A673 (cell line): ENCODE data around the gene DYNLT1. TPM values are rescaled to one million over a fixed set of nuclear protein-coding genes. Genes with fewer than 3 reads are reported as not detected.

Experiments used
- BruUV-seq: library from RNA; stranded (reverse); fragments of 400-500 nt; replicated peaks from 2 replicates; lab custom pipeline; 2021; lab: Mats Ljungman, UMichigan
- CTCF ChIA-PET: fragments of 300-600 bp; sonication (Branson Sonifier 250); formaldehyde crosslinking; loops from one replicate; lab custom pipeline; 2022; ENCODE audit warnings: antibody characterized with exemption; lab: Charles Lee
- POLR2A ChIA-PET: fragments of 300-600 bp; sonication (Branson Sonifier 250); formaldehyde crosslinking; loops from one replicate; lab custom pipeline; 2022; ENCODE audit warnings: antibody characterized with exemption; ENCODE audit not compliant: low non-redundant PET; lab: Charles Lee
- DNase-seq: peaks from one replicate; pipeline ENCODE4 v3.0.0-alpha.2; 2015; ENCODE audit warnings: low spot score
- H3K27ac ChIP-seq: fragments of 200-600 bp; sonication (generic); 2 replicates; pipeline ENCODE4 v1.5.1; 2016; ENCODE audit warnings: mixed run types, low read depth, mild to moderate bottlenecking, mixed read lengths, antibody characterized with exemption, low read length; ENCODE audit not compliant: poor library complexity, severe bottlenecking
- H3K27me3 ChIP-seq: fragments of 200-600 bp; sonication (generic); replicated peaks from 2 replicates; pipeline ENCODE4 v1.6.1; 2017; ENCODE audit warnings: mixed run types, low read depth, mild to moderate bottlenecking, mixed read lengths, antibody characterized with exemption, low read length; ENCODE audit not compliant: insufficient read depth, poor library complexity
- H3K36me3 ChIP-seq: fragments of 200-600 bp; sonication (generic); 2 replicates; pipeline ENCODE4 v1.6.1; 2016; ENCODE audit warnings: mixed run types, mild to moderate bottlenecking, mixed read lengths, antibody characterized with exemption, low read length; ENCODE audit not compliant: insufficient read depth, poor library complexity, severe bottlenecking
- H3K4me1 ChIP-seq: fragments of 200-600 bp; sonication (generic); 2 replicates; pipeline ENCODE4 v1.6.1; 2017; ENCODE audit warnings: mixed run types, mild to moderate bottlenecking, mixed read lengths, antibody characterized with exemption, low read length; ENCODE audit not compliant: insufficient read depth, poor library complexity, severe bottlenecking
- H3K4me3 ChIP-seq: fragments of 200-600 bp; sonication (generic); 2 replicates; pipeline ENCODE4 v1.5.1; 2016; ENCODE audit warnings: low read depth, mixed run types, mild to moderate bottlenecking, mixed read lengths, low read length; ENCODE audit not compliant: poor library complexity, severe bottlenecking
- H3K9me3 ChIP-seq: fragments of 200-600 bp; sonication (generic); 2 replicates; pipeline ENCODE4 v1.6.1; 2016; ENCODE audit warnings: mixed run types, low read depth, mild to moderate bottlenecking, mixed read lengths, antibody characterized with exemption, low read length; ENCODE audit not compliant: poor library complexity, severe bottlenecking
- CTCF ChIP-seq: fragments of 300-800, 200-600 bp; sonication (generic); conservative IDR thresholded peaks from 2 replicates; pipeline ENCODE4 v1.5.1; 2017; ENCODE audit warnings: low read depth, mild to moderate bottlenecking, antibody characterized with exemption, low read length, moderate library complexity, mixed read lengths
- EZH2 ChIP-seq: fragments of 200-600 bp; sonication (generic); IDR thresholded peaks from 2 replicates; pipeline ENCODE4 v1.6.1; 2017; ENCODE audit warnings: borderline replicate concordance, low read depth, mild to moderate bottlenecking, mixed read lengths, antibody characterized with exemption, low read length; ENCODE audit not compliant: poor library complexity, severe bottlenecking
- intact Hi-C: fragments of 100-400 bp; cut with micrococcal nuclease; formaldehyde crosslinking; loops from one replicate; pipeline ENCODE4 v1.10.0; 2022; ENCODE audit not compliant: unreplicated experiment
- microRNA-seq: library from miRNA; unstranded; fragments of <30 nt; microRNA quantifications from one replicate; pipeline ENCODE4 v1.2.0, GENCODE V29; 2021
- total RNA-seq: library from RNA; stranded (reverse); gene quantifications from 2 replicates; pipeline ENCODE4 v1.2.3, GENCODE V29; 2021

The DYNLT1 gene
- total RNA-seq, 1 experiment from 2014 or later, result 137 TPM

GRCh38 chr6:158591134-158591809, 53.3 kb downstream of the DYNLT1 start:
- Histone ChIP-seq H3K9me3 (no peaks in the 10 kb centered on the region), H3K36me3 (peaks cover 42% of the 10 kb centered on the region), H3K4me1 (no peaks in the 10 kb centered on the region), H3K4me3 (no peak overlapping the region), H3K27ac (no peak overlapping the region), H3K27me3 (no peaks in the 10 kb centered on the region)
- DNase-seq, result no peak
- BruUV-seq, result no TSS peak
- TF ChIP-seq CTCF (no peak), EZH2 (no peak)
- intact Hi-C loops, result no loop called here
- ChIA-PET POLR2A (no interaction called here), CTCF (no interaction called here)

GRCh38 chr6:158589366-158589765, 55.2 kb downstream of the DYNLT1 start:
- Histone ChIP-seq H3K9me3 (no peaks in the 10 kb centered on the region), H3K36me3 (peaks cover 58% of the 10 kb centered on the region), H3K4me3 (no peak overlapping the region), H3K27ac (no peak overlapping the region), H3K4me1 (no peaks in the 10 kb centered on the region), H3K27me3 (no peaks in the 10 kb centered on the region)
- intact Hi-C loops, result no loop called here
- no peak for DNase-seq
- TF ChIP-seq EZH2, result no peak
- TF ChIP-seq CTCF, result no peak
- CTCF ChIA-PET, result no interaction called here
- POLR2A ChIA-PET, result no interaction called here
- no TSS peak for BruUV-seq

GRCh38 chr6:158586652-158587051, 57.9 kb downstream of the DYNLT1 start:
- H3K27ac ChIP-seq, result no peak overlapping the region
- BruUV-seq, result no TSS peak
- H3K4me1 ChIP-seq, result no peaks in the 10 kb centered on the region
- intact Hi-C loops, result no loop called here
- ChIA-PET POLR2A (no interaction called here), CTCF (no interaction called here)
- peaks cover 47% of the 10 kb centered on the region for H3K36me3 ChIP-seq
- no peak for TF ChIP-seq EZH2
- TF ChIP-seq CTCF, result no peak
- H3K27me3 ChIP-seq, result no peaks in the 10 kb centered on the region
- no peak for DNase-seq
- H3K9me3 ChIP-seq, result no peaks in the 10 kb centered on the region
- no peak overlapping the region for H3K4me3 ChIP-seq

Small RNA genes lying within 50 kb of the gene (microRNA-seq; reads per million reads assigned to microRNA genes)
- gene MIR7161, result not detected

Other genes with a start within 250 kb of the DYNLT1 start
- gene TMEM181, start 84.7 kb downstream of the DYNLT1 start, total RNA-seq, result 29.4 and 31.6 TPM in 2 replicates
- gene SYTL3, start 5.3 kb upstream of the DYNLT1 start, total RNA-seq, result 0.66 and 0.82 TPM in 2 replicates
- 144 and 146 TPM in 2 replicates for gene EZR, start 174.6 kb upstream of the DYNLT1 start, total RNA-seq